ENCODE results near the gene DYNC2H1. TPM values are rescaled to one million over a fixed set of nuclear protein-coding genes. Genes with fewer than 3 reads are reported as not detected.

The DYNC2H1 gene
- total RNA-seq, 4 donors from 2014 or later: 37.8 to 43.1 (median 38.8) TPM

DNA sequence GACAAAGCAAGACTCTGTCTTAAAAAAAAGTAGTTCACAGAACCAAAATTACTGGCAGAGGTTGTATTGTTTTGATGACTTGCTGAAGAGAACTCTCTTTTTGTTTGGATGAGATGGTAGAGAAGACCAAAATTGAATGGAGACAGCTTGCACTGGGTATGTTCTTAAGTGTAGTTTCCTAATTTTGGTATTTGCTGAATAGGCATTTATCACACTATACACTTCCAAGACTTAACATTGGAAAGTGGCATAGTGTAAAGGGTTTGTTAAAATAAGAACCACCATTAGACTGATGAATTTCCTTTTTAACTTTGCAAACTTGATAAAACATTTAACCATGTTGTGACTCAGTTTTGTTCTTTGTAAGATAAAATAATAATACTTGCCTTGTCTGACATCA, 11.9 kb upstream of the DYNC2H1 start:
- TF ChIP-seq EP300 (IDR thresholded peaks at IDR 0.05) (no peak), POLR2A (IDR thresholded peaks at IDR 0.05) (no peak)
- TF ChIP-seq, protein P1, sequence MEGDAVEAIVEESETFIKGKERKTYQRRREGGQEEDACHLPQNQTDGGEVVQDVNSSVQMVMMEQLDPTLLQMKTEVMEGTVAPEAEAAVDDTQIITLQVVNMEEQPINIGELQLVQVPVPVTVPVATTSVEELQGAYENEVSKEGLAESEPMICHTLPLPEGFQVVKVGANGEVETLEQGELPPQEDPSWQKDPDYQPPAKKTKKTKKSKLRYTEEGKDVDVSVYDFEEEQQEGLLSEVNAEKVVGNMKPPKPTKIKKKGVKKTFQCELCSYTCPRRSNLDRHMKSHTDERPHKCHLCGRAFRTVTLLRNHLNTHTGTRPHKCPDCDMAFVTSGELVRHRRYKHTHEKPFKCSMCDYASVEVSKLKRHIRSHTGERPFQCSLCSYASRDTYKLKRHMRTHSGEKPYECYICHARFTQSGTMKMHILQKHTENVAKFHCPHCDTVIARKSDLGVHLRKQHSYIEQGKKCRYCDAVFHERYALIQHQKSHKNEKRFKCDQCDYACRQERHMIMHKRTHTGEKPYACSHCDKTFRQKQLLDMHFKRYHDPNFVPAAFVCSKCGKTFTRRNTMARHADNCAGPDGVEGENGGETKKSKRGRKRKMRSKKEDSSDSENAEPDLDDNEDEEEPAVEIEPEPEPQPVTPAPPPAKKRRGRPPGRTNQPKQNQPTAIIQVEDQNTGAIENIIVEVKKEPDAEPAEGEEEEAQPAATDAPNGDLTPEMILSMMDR (IDR thresholded peaks at IDR 0.05): no peak
- H3K9me3 ChIP-seq: no peaks in the 10 kb centered on the region

DNA sequence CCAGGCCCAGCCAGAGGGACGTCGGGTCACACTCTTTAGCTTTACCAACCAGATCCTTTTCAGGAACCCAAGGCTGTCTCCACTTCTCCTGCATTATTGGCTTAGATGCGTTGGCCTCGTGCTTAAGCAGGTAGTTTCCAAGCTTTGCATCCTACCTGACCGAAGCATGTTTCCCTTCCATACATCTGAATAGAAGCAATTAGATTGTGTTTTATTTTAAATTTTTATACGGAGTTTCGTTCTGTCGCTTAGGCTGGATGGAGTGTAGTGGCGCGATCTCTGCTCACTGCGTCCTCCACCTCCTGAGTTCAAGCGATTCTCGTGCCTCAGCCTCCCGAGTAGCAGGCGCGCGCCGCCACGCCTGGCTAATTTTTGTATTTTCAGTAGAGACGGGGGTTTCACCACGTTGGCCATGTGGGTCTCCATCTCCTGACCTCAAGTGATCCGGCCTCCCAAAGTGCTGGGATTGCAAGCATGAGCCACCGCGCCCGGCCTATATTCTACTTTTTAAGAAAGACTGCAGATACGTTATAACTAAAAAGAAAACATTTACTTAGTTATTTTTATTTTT, 677 bp downstream of the DYNC2H1 start:
- no peak for DNase-seq (ENCODE audit: low spot score in 2 of 2)
- peaks cover 0 to 10% (median 0%) of the 10 kb centered on the region in 3 donors for H3K36me3 ChIP-seq
- no peaks in the 10 kb centered on the region for H3K27me3 ChIP-seq
- H3K9me3 ChIP-seq: no peaks in the 10 kb centered on the region
- 11 to 23% methylated on average over 26 of the region's 26 CpGs for WGBS, 2 donors
- peaks cover 0 to 40% (median 6%) of the 10 kb centered on the region in 4 donors for H3K4me1 ChIP-seq
- peak overlapping the region; percentile 50 to 80 (median 64) for H3K4me3 ChIP-seq
- peak overlapping the region; percentile 65 to 89 (median 76) for H3K27ac ChIP-seq
- TF ChIP-seq POLR2A (IDR thresholded peaks at IDR 0.05) (no peak), EP300 (IDR thresholded peaks at IDR 0.05) (no peak)
- TF ChIP-seq, protein P1 (IDR thresholded peaks at IDR 0.05): no peak

More for the DNA sequence above, 11.9 kb upstream of the DYNC2H1 start:
- peaks cover 0 to 5% (median 2%) of the 10 kb centered on the region in 4 donors for H3K4me1 ChIP-seq
- H3K27me3 ChIP-seq: peaks cover 0 to 45% of the 10 kb centered on the region in 2 donors
- no peak overlapping the region for H3K27ac ChIP-seq
- no peak overlapping the region for H3K4me3 ChIP-seq
- DNase-seq (ENCODE audit: low spot score in 2 of 2): no peak
- no peaks in the 10 kb centered on the region for H3K36me3 ChIP-seq

DNA sequence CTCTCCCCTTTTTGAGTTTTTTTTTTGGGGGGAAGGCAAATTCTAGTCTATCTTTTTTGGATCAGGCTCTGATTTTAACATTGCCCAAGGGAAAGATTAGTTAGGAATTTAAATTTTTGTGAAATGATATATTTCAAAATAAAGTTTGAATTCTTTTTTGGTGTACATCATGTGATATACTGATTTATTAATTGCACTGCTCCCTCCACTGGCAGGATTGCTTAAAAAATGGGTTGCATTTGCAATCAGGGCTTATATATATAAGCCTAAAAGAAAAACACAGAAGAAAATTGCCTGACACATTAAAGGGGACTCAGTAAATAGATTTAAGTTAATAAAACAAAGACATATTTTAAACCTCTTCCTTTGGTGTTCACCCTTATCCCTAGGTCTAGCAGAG, 1.2 kb downstream of the DYNC2H1 start:
- Histone ChIP-seq H3K4me1 (peaks cover 0 to 40% (median 6%) of the 10 kb centered on the region in 4 donors), H3K9me3 (no peaks in the 10 kb centered on the region), H3K27ac (peak overlapping the region in 1 of 4 donors; percentile 85), H3K4me3 (peak overlapping the region; percentile 50 to 80 (median 64)), H3K27me3 (no peaks in the 10 kb centered on the region), H3K36me3 (peaks cover 0 to 14% (median 0%) of the 10 kb centered on the region in 3 donors)
- DNase-seq (ENCODE audit: low spot score in 2 of 2): no peak
- TF ChIP-seq EP300 (IDR thresholded peaks at IDR 0.05): no peak

DNA sequence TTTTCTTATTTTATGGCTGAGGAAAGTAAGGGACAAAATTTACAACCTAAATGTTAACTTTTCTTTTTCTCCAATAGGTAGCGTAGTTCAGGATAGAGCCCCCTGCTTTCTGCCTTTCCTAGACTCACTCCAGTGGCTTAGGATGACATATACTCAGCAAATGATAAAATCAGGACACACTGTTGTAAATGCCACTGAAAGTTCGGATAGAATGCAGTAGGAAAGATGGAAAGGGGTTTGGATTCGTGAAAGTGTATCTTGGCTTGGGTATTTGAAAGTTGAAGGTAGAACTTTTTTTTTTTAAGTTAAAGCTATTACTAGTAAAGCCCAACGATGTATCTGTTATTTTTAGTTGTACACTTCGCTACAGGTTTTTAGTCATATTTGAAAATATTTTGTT, 2.2 kb downstream of the DYNC2H1 start:
- Histone ChIP-seq H3K4me1 (peaks cover 0 to 40% (median 6%) of the 10 kb centered on the region in 4 donors), H3K9me3 (no peaks in the 10 kb centered on the region), H3K27ac (no peak overlapping the region), H3K4me3 (no peak overlapping the region), H3K27me3 (no peaks in the 10 kb centered on the region), H3K36me3 (peaks cover 0 to 22% (median 0%) of the 10 kb centered on the region in 3 donors)
- TF ChIP-seq POLR2A (IDR thresholded peaks at IDR 0.05): no peak
- no peak for DNase-seq (ENCODE audit: low spot score in 2 of 2)
- WGBS, 2 donors: 87 to 88% methylated on average over 5 of the region's 5 CpGs

DNA sequence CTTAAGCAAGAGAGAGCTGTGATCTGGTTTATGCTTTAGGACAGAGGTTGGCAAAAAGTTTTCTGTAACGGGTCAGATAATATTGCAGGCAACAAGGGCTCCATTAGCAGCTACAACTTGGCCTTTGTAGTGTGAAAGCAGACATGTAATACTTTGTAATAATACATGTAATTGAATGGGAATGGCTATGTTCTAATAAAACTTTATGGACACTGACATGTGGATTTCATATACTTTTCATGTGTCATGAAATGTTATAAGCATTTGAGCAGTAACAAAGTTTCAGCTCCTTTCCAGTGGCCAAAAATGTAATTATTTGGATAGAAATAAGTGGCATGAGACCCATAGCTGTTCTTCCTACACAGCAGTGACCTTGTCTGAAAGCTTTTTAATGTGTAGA, 3.1 kb downstream of the DYNC2H1 start:
- no peak overlapping the region for H3K27ac ChIP-seq
- H3K36me3 ChIP-seq: peaks cover 0 to 22% (median 0%) of the 10 kb centered on the region in 3 donors
- WGBS, 2 donors: 70 to 75% methylated on average over 1 of the region's 1 CpG
- no peaks in the 10 kb centered on the region for H3K9me3 ChIP-seq
- DNase-seq (ENCODE audit: low spot score in 2 of 2): no peak
- H3K4me3 ChIP-seq: no peak overlapping the region
- peaks cover 0 to 40% (median 6%) of the 10 kb centered on the region in 4 donors for H3K4me1 ChIP-seq
- H3K27me3 ChIP-seq: no peaks in the 10 kb centered on the region
- TF ChIP-seq POLR2A (IDR thresholded peaks at IDR 0.05): no peak
- TF ChIP-seq EP300 (IDR thresholded peaks at IDR 0.05): no peak
- TF ChIP-seq, protein P1 (IDR thresholded peaks at IDR 0.05): no peak

DNA sequence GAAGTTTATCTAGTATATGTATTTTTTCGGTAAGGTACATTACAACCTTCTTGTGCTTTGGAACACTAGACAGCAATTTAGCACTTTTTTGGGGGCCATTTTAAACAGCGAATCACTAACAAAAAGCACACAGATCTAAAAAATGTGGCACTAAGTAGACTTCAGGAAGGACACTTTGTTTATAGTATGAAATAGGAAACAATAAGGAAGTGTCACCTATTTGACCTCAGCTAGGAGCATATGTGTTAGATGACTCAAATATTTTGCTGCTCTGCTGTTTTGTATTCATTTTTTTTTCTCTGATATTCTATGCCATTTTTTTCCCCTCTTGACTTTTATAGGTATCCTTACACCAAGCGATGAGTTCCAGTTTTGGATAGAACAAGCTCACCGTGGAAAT, 5.6 kb downstream of the DYNC2H1 start:
- no peak for DNase-seq (ENCODE audit: low spot score in 2 of 2)
- Histone ChIP-seq H3K27me3 (no peaks in the 10 kb centered on the region), H3K4me3 (no peak overlapping the region), H3K9me3 (no peaks in the 10 kb centered on the region), H3K36me3 (peaks cover 0 to 39% (median 0%) of the 10 kb centered on the region in 3 donors), H3K27ac (no peak overlapping the region), H3K4me1 (peaks cover 0 to 33% (median 6%) of the 10 kb centered on the region in 4 donors)
- WGBS, 2 donors: 90 to 94% methylated on average over 4 of the region's 4 CpGs
- TF ChIP-seq POLR2A (IDR thresholded peaks at IDR 0.05) (no peak), EP300 (IDR thresholded peaks at IDR 0.05) (no peak)
- TF ChIP-seq, protein P1 (IDR thresholded peaks at IDR 0.05): no peak
